ENCODE data around the gene AKAP5. TPM values are rescaled to one million over a fixed set of nuclear protein-coding genes. Genes with fewer than 3 reads are reported as not detected.

Gene AKAP5, protein sequence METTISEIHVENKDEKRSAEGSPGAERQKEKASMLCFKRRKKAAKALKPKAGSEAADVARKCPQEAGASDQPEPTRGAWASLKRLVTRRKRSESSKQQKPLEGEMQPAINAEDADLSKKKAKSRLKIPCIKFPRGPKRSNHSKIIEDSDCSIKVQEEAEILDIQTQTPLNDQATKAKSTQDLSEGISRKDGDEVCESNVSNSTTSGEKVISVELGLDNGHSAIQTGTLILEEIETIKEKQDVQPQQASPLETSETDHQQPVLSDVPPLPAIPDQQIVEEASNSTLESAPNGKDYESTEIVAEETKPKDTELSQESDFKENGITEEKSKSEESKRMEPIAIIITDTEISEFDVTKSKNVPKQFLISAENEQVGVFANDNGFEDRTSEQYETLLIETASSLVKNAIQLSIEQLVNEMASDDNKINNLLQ
- 4.6 TPM for total RNA-seq

GRCh38 chr14:64465191-64465822 lies at the start of gene AKAP5:
TSS of gene AKAP5 (plus strand) at chr14:64465499. CDS start at chr14:64468395, 2,896 bp downstream.

DNA sequence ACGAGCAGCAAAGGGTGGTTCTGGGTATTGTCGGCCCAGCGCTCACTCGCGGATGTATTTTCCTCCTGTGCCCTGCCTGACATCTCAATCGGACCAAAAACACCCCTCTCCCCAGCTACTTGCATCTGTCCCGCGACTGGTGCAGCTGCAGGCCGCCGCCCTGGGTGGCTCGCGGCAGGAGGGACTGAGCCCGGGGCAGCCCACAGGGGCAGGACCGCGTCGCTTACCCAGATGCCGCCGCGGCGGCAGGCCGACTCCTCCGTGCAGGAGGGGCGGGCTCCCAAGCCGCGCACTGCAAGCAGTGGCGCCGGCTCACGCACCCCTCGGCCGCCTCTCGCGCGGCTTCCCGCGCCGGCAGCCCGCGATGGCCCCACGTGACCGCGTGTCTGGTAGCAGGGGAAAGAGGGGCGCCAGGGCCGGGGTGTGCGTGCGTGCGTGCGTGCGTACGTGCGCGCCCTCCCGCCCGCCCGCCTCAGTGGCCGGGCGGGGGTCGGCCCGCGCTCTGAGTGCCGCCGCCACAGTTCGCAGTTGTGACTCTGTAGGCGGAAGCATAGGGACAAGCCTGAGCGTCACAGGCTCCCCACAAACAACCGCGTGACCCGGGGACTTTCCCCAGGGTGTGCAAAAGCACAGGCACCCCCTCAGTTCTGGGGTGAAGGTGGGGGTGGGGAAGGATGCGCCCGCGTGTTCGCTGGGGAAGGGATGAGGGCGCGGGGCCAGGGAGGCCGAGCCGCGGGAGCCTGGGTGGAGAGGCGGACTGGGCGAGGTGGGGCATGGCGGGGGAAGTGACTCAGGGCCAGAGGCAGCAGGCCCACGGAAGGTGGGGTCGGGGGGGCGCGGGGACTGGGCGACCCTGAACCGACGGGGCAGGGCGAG lies 38.4 kb downstream of the AKAP5 start, which contains the start of gene ZBTB25:
TSS of gene ZBTB25 (minus strand) at position 405 of the 876 bp plus-strand sequence. CDS start 13,305 bp downstream, outside the sequence.

GRCh38 chr14:64504310-64504896 lies 39.1 kb downstream of the AKAP5 start, which contains the start of gene ZBTB1:
TSS of gene ZBTB1 (plus strand) at chr14:64504770. CDS start at chr14:64521505, 16,735 bp downstream.

Other genes starting within 250 kb of the AKAP5 start
- gene ESR2, start 171.1 kb upstream of the AKAP5 start, total RNA-seq, result 0.88 TPM
- gene MTHFD1, start 77.1 kb upstream of the AKAP5 start, total RNA-seq, result 50.9 TPM
- gene ZBTB25, start 38.3 kb downstream of the AKAP5 start, total RNA-seq, result 12.6 TPM
- 58.0 TPM for gene ZBTB1, start 39.3 kb downstream of the AKAP5 start, total RNA-seq
- 47.2 TPM for gene HSPA2, start 75.2 kb downstream of the AKAP5 start, total RNA-seq
- gene PPP1R36, start 84.5 kb downstream of the AKAP5 start, total RNA-seq, result 0.41 TPM
- 108 TPM for gene PLEKHG3, start 238.9 kb downstream of the AKAP5 start, total RNA-seq

All from metanephros (tissue), 1 donor.